ENCODE results near the gene KLF16.
A peak's percentile ranks its signal among the peaks of the same experiment; 100 is the strongest.

The KLF16 gene

GRCh38 chr19:1868971-1869370 is 5.6 kb upstream of the KLF16 start:
- no peak for DNase-seq (ENCODE audit: low read depth in 2 of 2)

GRCh38 chr19:1867349-1867724 is 4.0 kb upstream of the KLF16 start:
- DNase-seq (ENCODE audit: low read depth in 2 of 2), result no peak

- DNase-seq (ENCODE audit: low read depth in 2 of 2), result no peak
Measured at GRCh38 chr19:1866693-1867348, 3.4 kb upstream of the KLF16 start.

GRCh38 chr19:1865172-1866010 is 2.0 kb upstream of the KLF16 start:
- DNase-seq (ENCODE audit: low read depth in 2 of 2), result no peak

- peak; percentile 60 to 64 for DNase-seq (ENCODE audit: low read depth in 2 of 2)
Measured at GRCh38 chr19:1864480-1865171, 1.2 kb upstream of the KLF16 start.

GRCh38 chr19:1863638-1864479 is 480 bp upstream of the KLF16 start:
- peak; percentile 89 to 94 for DNase-seq (ENCODE audit: low read depth in 2 of 2)

GRCh38 chr19:1862424-1863327 is 703 bp downstream of the KLF16 start:
- DNase-seq (ENCODE audit: low read depth in 2 of 2), result no peak

GRCh38 chr19:1862068-1862423 is 1.3 kb downstream of the KLF16 start:
- no peak for DNase-seq (ENCODE audit: low read depth in 2 of 2)

GRCh38 chr19:1861599-1862031 is 1.8 kb downstream of the KLF16 start:
- no peak for DNase-seq (ENCODE audit: low read depth in 2 of 2)

GRCh38 chr19:1860821-1861598 is 2.4 kb downstream of the KLF16 start:
- DNase-seq (ENCODE audit: low read depth in 2 of 2), result no peak

GRCh38 chr19:1860042-1860775 is 3.2 kb downstream of the KLF16 start:
- DNase-seq (ENCODE audit: low read depth in 2 of 2), result no peak

GRCh38 chr19:1859331-1859781 is 4.0 kb downstream of the KLF16 start:
- no peak for DNase-seq (ENCODE audit: low read depth in 2 of 2)

GRCh38 chr19:1858412-1859081 is 4.8 kb downstream of the KLF16 start:
- DNase-seq (ENCODE audit: low read depth in 2 of 2), result no peak

- no peak for DNase-seq (ENCODE audit: low read depth in 2 of 2)
Measured at GRCh38 chr19:1857648-1858326, 5.6 kb downstream of the KLF16 start.

GRCh38 chr19:1856698-1857603 is 6.4 kb downstream of the KLF16 start:
- DNase-seq (ENCODE audit: low read depth in 2 of 2), result no peak

- no peak for DNase-seq (ENCODE audit: low read depth in 2 of 2)
Measured at GRCh38 chr19:1856345-1856697, 7.1 kb downstream of the KLF16 start.

- no peak for DNase-seq (ENCODE audit: low read depth in 2 of 2)
Measured at GRCh38 chr19:1855828-1856255, 7.5 kb downstream of the KLF16 start.

All from stimulated activated CD8-positive, alpha-beta memory T cell treated with anti-CD3 and anti-CD28 coated beads, Interleukin-15, amount 100 ng/mL, for 48 hours (primary cell).